ENCODE data around the gene GGA1.

The GGA1 gene

DNA sequence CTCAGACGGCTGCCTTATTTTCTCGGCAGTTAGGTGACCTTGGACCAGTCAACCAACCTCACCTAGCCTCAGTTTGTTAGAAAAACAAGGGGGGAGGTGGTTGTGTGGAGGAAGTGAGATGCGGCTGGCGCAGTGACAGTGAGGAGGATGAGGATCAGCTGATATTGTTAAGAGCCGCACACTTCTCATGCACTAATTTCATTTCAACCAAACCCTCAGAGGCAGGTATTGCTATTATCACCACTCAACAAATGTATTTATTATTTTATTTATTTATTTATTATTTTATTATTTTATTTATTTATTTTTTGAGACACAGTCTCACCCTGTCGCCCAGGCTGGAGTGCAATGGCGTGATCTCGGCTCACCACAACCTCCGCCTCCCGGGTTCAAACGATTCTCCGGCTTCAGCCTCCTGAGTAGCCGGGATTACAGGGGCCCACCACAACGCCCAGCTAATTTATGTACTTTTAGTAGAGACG, 68.9 kb downstream of the GGA1 start:
- H3K36me3 ChIP-seq = no peaks in the 10 kb centered on the region
- no peak for DNase-seq
- no peaks in the 10 kb centered on the region for H3K9me3 ChIP-seq (ENCODE audit: severe bottlenecking)
- no peaks in the 10 kb centered on the region for H3K27me3 ChIP-seq (ENCODE audit: insufficient read depth, low read depth, severe bottlenecking)
- peak overlapping the region; percentile 61 for H3K27ac ChIP-seq
- TF ChIP-seq, protein P1, sequence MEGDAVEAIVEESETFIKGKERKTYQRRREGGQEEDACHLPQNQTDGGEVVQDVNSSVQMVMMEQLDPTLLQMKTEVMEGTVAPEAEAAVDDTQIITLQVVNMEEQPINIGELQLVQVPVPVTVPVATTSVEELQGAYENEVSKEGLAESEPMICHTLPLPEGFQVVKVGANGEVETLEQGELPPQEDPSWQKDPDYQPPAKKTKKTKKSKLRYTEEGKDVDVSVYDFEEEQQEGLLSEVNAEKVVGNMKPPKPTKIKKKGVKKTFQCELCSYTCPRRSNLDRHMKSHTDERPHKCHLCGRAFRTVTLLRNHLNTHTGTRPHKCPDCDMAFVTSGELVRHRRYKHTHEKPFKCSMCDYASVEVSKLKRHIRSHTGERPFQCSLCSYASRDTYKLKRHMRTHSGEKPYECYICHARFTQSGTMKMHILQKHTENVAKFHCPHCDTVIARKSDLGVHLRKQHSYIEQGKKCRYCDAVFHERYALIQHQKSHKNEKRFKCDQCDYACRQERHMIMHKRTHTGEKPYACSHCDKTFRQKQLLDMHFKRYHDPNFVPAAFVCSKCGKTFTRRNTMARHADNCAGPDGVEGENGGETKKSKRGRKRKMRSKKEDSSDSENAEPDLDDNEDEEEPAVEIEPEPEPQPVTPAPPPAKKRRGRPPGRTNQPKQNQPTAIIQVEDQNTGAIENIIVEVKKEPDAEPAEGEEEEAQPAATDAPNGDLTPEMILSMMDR (IDR thresholded peaks at IDR 0.05; ENCODE audit: low read depth, low read length) = no peak
- peak overlapping the region; percentile 82 for H3K4me3 ChIP-seq (ENCODE audit: low read depth, low read length)

DNA sequence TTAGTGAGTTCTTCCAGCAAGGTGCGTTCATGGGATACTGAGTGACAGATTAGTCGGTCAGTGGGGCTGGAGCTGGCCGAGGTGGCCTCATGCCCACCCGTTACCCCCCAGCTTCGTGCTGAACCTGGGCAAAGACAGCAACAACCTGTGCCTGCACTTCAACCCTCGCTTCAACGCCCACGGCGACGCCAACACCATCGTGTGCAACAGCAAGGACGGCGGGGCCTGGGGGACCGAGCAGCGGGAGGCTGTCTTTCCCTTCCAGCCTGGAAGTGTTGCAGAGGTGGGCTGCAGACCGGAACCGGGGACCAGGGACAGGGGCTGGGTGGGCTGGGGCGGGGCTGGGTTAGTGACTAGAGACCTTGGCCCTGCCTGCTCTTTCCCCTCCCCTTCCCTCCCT, 69.7 kb downstream of the GGA1 start:
- Histone ChIP-seq H3K27ac (no peak overlapping the region), H3K9me3 (ENCODE audit: severe bottlenecking) (no peaks in the 10 kb centered on the region), H3K4me3 (ENCODE audit: low read depth, low read length) (no peak overlapping the region)

DNA sequence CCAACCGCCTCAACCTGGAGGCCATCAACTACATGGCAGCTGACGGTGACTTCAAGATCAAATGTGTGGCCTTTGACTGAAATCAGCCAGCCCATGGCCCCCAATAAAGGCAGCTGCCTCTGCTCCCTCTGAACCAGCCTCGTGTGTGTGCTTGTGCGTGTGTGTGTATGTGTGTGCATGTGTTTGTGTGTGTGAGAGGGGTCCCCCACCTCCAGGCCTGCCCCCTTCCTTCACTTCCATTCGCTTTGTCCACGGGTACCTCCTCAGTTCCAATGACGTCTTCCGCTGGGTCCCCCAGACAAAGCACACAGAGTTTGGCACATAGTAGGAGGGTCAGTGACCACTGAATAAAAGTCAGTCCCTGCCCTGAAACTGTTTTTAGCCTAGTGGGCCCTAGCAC, 71.0 kb downstream of the GGA1 start:
- H3K27ac ChIP-seq = no peak overlapping the region
- TF ChIP-seq, protein P1 (IDR thresholded peaks at IDR 0.05; ENCODE audit: low read depth, low read length) = no peak

More for the DNA sequence above, 69.7 kb downstream of the GGA1 start:
- H3K36me3 ChIP-seq = no peaks in the 10 kb centered on the region
- TF ChIP-seq, protein P1 (IDR thresholded peaks at IDR 0.05; ENCODE audit: low read depth, low read length) = no peak
- H3K27me3 ChIP-seq (ENCODE audit: insufficient read depth, low read depth, severe bottlenecking) = no peaks in the 10 kb centered on the region
- no peak for DNase-seq

DNA sequence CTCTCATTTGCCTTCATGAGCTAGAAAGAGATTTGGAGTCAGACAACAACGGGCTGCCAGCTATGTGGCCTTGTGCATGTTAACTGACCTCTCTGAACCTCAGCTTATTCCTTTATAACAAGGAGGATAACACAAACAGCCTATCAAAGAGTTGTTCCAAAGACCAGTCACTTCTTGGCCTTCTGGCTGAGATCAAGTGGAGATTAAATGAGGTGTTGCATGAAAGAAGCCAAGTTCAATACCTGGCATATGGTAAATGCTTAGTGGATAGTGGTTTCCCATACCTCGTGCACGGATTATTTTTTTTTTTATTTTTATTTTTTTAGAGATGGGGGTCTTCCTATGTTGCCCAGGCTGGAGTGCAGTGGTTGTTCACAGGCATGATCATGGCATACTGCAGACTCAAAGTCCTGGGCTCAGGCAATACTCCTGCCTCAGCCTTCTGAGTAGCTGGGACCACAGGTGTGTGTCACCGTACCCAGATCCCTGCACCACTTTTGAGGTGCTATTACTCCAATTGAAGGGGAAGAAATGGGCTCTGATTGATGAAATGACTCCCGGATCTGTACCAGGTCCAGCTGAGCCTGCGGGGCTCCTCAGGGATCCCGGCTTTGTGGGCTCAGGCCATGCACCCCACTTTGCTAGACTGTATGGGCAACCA, 71.7 kb downstream of the GGA1 start:
- DNase-seq = no peak
- no peak overlapping the region for H3K27ac ChIP-seq

More for the DNA sequence above, 71.0 kb downstream of the GGA1 start:
- DNase-seq = no peak
- Histone ChIP-seq H3K27me3 (ENCODE audit: insufficient read depth, low read depth, severe bottlenecking) (no peaks in the 10 kb centered on the region), H3K36me3 (no peaks in the 10 kb centered on the region), H3K4me3 (ENCODE audit: low read depth, low read length) (no peak overlapping the region), H3K9me3 (ENCODE audit: severe bottlenecking) (no peaks in the 10 kb centered on the region)

DNA sequence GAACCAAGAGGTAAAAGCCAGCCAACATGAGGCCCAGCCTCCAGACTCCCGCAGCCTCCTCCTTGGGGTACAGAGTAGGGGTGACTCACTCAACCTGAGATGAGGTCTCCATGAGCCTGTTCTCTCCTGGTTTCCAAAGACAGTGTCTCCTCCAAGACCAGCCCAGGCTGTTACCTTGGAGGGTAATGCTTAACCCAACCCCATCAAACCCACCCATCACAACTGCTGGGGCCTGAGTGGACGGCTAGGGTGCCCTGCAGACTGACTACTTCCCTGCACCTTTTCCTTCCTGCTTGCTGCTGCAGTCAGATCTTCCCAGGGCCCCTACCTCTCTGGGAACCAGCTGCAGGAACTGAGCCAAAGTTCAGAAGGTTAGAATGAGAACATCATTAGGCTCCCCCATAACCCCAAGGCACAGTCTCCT, 72.4 kb downstream of the GGA1 start:
- Histone ChIP-seq H3K27me3 (ENCODE audit: insufficient read depth, low read depth, severe bottlenecking) (no peaks in the 10 kb centered on the region), H3K36me3 (no peaks in the 10 kb centered on the region), H3K9me3 (ENCODE audit: severe bottlenecking) (no peaks in the 10 kb centered on the region), H3K4me3 (ENCODE audit: low read depth, low read length) (no peak overlapping the region), H3K27ac (no peak overlapping the region)
- TF ChIP-seq, protein P1 (IDR thresholded peaks at IDR 0.05; ENCODE audit: low read depth, low read length) = no peak
- no peak for DNase-seq

More for the DNA sequence above, 71.7 kb downstream of the GGA1 start:
- H3K27me3 ChIP-seq (ENCODE audit: insufficient read depth, low read depth, severe bottlenecking) = no peaks in the 10 kb centered on the region
- no peaks in the 10 kb centered on the region for H3K9me3 ChIP-seq (ENCODE audit: severe bottlenecking)
- TF ChIP-seq, protein P1 (IDR thresholded peaks at IDR 0.05; ENCODE audit: low read depth, low read length) = no peak
- no peaks in the 10 kb centered on the region for H3K36me3 ChIP-seq
- H3K4me3 ChIP-seq (ENCODE audit: low read depth, low read length) = no peak overlapping the region

Measured in WERI-Rb-1 (cell line).